Measurements from ENCODE around the gene DENND1C. TPM values are rescaled to one million over a fixed set of nuclear protein-coding genes. Genes with fewer than 3 reads are reported as not detected.

Gene DENND1C
- total and polyA plus RNA-seq, 9 of the 15 experiments (the other 6 are each of a cell fraction or from before 2014, with no cell fraction given) = 0.03 to 1.2 (median 0.32) TPM; not detected in 1

- TF ChIP-seq ZNF740 (CRISPR knock-in tag; IDR thresholded peaks at IDR 0.05) (0 out of 2 replicates have a peak, but pooled peaks have one; percentile 16), ZNF740 (tag; IDR thresholded peaks at IDR 0.05) (no peak), ZNF589 (CRISPR knock-in tag; IDR thresholded peaks at IDR 0.05; ENCODE audit: low read depth) (no peak), UBTF (IDR thresholded peaks at IDR 0.05; ENCODE audit: borderline replicate concordance in 1 of 2, low read depth in 2 of 2, low read length in 2 of 2) (peak in 1 of 2 experiments; percentile 84; a peak in 2 of 4 replicates), ZNF518B (CRISPR knock-in tag; IDR thresholded peaks at IDR 0.05) (no peak), CBX5 (IDR thresholded peaks at IDR 0.05; ENCODE audit: borderline replicate concordance, low read depth) (no peak), ZNF780A (CRISPR knock-in tag; IDR thresholded peaks at IDR 0.05) (no peak), MTF1 (CRISPR knock-in tag; IDR thresholded peaks at IDR 0.05; ENCODE audit: borderline replicate concordance) (no peak), CBX3 (IDR thresholded peaks at IDR 0.05; ENCODE audit: borderline replicate concordance in 1 of 2, low read length in 2 of 2) (no peak; a peak in 1 of 3 replicates)
- TF ChIP-seq, protein P1, sequence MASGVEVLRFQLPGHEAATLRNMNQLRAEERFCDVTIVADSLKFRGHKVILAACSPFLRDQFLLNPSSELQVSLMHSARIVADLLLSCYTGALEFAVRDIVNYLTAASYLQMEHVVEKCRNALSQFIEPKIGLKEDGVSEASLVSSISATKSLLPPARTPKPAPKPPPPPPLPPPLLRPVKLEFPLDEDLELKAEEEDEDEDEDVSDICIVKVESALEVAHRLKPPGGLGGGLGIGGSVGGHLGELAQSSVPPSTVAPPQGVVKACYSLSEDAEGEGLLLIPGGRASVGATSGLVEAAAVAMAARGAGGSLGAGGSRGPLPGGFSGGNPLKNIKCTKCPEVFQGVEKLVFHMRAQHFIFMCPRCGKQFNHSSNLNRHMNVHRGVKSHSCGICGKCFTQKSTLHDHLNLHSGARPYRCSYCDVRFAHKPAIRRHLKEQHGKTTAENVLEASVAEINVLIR (CRISPR knock-in tag; IDR thresholded peaks at IDR 0.05) = no peak
- TF ChIP-seq, protein P2, sequence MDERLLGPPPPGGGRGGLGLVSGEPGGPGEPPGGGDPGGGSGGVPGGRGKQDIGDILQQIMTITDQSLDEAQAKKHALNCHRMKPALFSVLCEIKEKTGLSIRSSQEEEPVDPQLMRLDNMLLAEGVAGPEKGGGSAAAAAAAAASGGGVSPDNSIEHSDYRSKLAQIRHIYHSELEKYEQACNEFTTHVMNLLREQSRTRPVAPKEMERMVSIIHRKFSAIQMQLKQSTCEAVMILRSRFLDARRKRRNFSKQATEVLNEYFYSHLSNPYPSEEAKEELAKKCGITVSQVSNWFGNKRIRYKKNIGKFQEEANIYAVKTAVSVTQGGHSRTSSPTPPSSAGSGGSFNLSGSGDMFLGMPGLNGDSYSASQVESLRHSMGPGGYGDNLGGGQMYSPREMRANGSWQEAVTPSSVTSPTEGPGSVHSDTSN (CRISPR knock-in tag; IDR thresholded peaks at IDR 0.05; ENCODE audit: low read depth) = no peak
- TF ChIP-seq, protein P2 (tag; conservative IDR thresholded peaks at IDR 0.05; ENCODE audit: low read depth) = no peak
Observed at GRCh38 chr19:6516659-6517291, 35.2 kb upstream of the DENND1C start (continued).

Measured in K562 (cell line).